ENCODE results near the gene NFATC3. TPM values are rescaled to one million over a fixed set of nuclear protein-coding genes. Genes with fewer than 3 reads are reported as not detected.

Gene NFATC3
- total and polyA plus RNA-seq, 2 of the 8 experiments (the other 6 are each of a cell fraction or from before 2014, with no cell fraction given): 17.6 to 34.5 TPM

DNA sequence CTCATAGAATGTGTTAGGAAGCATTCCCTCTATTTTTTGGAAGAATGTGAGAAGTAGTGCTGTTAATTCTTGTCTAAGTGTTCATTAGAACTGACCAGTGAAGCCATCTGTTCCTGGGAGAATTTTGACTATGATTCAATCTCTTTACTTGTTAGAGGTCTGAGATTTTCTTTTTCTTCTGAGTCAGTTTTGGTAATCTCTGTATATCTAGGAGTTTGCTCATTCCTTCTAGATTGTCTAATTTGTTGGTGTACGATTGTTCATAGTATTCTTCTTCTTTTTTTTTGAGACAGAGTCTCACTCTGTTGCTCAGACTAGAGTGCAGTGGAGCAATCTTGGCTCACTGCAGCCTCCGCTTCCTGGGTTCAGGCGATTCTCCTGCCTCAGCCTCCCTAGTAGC, 20.4 kb downstream of the NFATC3 start:
- Histone ChIP-seq H3K18ac (ENCODE audit: extremely low read depth, low read length) (no peak overlapping the region), H3K23me2 (ENCODE audit: low read depth, low read length) (no peaks in the 10 kb centered on the region), H3K4me2 (ENCODE audit: insufficient read depth in 1 of 2, low read depth in 2 of 2, low read length in 2 of 2) (no peak overlapping the region), H4K91ac (replicated peaks; ENCODE audit: insufficient read length, low read length) (no peak overlapping the region), H3K56ac (replicated peaks; ENCODE audit: insufficient read length, low read depth, low read length) (no peak overlapping the region), H2BK20ac (ENCODE audit: low read length) (no peak overlapping the region), H2AFZ (ENCODE audit: low read length) (no peak overlapping the region), H3K9ac (replicated peaks in 1 of 4; ENCODE audit: extremely low read depth in 1 of 4, low read depth in 3 of 4, low read length in 3 of 4) (no peak overlapping the region), H2BK12ac (ENCODE audit: low read depth, low read length) (no peak overlapping the region), H3K4me3 (ENCODE audit: extremely low read depth in 1 of 4, insufficient read depth in 2 of 4, low read depth in 3 of 4, low read length in 4 of 4) (no peak overlapping the region), H3K79me1 (ENCODE audit: low read depth, low read length) (peaks cover 4% of the 10 kb centered on the region; the same call in 1 of the 2 replicates), H2BK5ac (ENCODE audit: low read depth, low read length) (no peak overlapping the region), H3K4ac (replicated peaks; ENCODE audit: insufficient read length, low read depth, low read length) (no peak overlapping the region), H3K27me3 (replicated peaks in 1 of 4; ENCODE audit: control insufficient read depth in 3 of 4, extremely low read depth in 1 of 4, insufficient read depth in 3 of 4, low read length in 3 of 4) (no peaks in the 10 kb centered on the region), H3K14ac (ENCODE audit: insufficient read length) (no peak overlapping the region), H2BK120ac (replicated peaks; ENCODE audit: low read depth, low read length) (no peak overlapping the region), H4K5ac (ENCODE audit: insufficient read length, low read depth, low read length) (no peak overlapping the region), H3K79me2 (ENCODE audit: control insufficient read depth in 1 of 2, insufficient read depth in 2 of 2, low read length in 2 of 2) (peaks cover 3 to 81% of the 10 kb centered on the region in 2 experiments; a peak in 3 of 4 replicates), H4K20me1 (replicated peaks in 1 of 2; ENCODE audit: control insufficient read depth in 1 of 2, insufficient read depth in 2 of 2, low read length in 2 of 2) (peaks cover 1 to 3% of the 10 kb centered on the region in 2 experiments), H3K23ac (ENCODE audit: insufficient read length) (no peak overlapping the region), H3K27ac (ENCODE audit: low read depth, low read length) (no peak overlapping the region), H3K9me3 (ENCODE audit: insufficient read depth in 2 of 2, low read depth in 1 of 2, low read length in 1 of 2) (no peaks in the 10 kb centered on the region), H4K8ac (ENCODE audit: extremely low read depth, insufficient read depth, low read length) (no peak overlapping the region), H2BK15ac (ENCODE audit: low read length) (no peak overlapping the region), H2AK5ac (ENCODE audit: low read depth, low read length) (no peak overlapping the region), H3K4me1 (replicated peaks in 1 of 4; ENCODE audit: control insufficient read depth in 3 of 4, insufficient read depth in 4 of 4, low read length in 3 of 4) (no peaks in the 10 kb centered on the region), H3K36me3 (ENCODE audit: control insufficient read depth in 2 of 4, insufficient read depth in 4 of 4, low read length in 3 of 4) (no peaks in the 10 kb centered on the region)
- POLR2A ChIA-PET (ENCODE audit: partially characterized antibody): no interaction called here
- FAIRE-seq: no peak
- no peak for DNase-seq (ENCODE audit: low read depth in 1 of 2, low spot score in 2 of 2)
- no peak for TF ChIP-seq POLR2A (IDR thresholded peaks at IDR 0.05; ENCODE audit: control extremely low read depth in 1 of 2, low read depth in 2 of 2, low read length in 2 of 2)
- TF ChIP-seq, protein P1, sequence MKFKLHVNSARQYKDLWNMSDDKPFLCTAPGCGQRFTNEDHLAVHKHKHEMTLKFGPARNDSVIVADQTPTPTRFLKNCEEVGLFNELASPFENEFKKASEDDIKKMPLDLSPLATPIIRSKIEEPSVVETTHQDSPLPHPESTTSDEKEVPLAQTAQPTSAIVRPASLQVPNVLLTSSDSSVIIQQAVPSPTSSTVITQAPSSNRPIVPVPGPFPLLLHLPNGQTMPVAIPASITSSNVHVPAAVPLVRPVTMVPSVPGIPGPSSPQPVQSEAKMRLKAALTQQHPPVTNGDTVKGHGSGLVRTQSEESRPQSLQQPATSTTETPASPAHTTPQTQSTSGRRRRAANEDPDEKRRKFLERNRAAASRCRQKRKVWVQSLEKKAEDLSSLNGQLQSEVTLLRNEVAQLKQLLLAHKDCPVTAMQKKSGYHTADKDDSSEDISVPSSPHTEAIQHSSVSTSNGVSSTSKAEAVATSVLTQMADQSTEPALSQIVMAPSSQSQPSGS (IDR thresholded peaks at IDR 0.05; ENCODE audit: low read length): no peak
- TF ChIP-seq YY1 (IDR thresholded peaks at IDR 0.05; ENCODE audit: low read depth, low read length): no peak
- TF ChIP-seq HDAC2 (IDR thresholded peaks at IDR 0.05; ENCODE audit: borderline replicate concordance in 1 of 2, low read depth in 2 of 2, low read length in 2 of 2): no peak
- no peak for TF ChIP-seq SRF (IDR thresholded peaks at IDR 0.05; ENCODE audit: low read depth, low read length)
- CTCF ChIA-PET (ENCODE audit: partially characterized antibody): interaction anchor here (3.3 kb wide), 1 partner anchor 12 kb away, joined by 15 read pairs; no protein-coding TSS in a partner anchor
- 90% methylated on average over 3 of the region's 3 CpGs; no CpG with 5 or more reads in 1 of the 2 experiments for WGBS, 2 experiments (ENCODE audit: extremely low coverage in 1 of 2, insufficient coverage in 1 of 2, insufficient read length in 1 of 2, insufficient replicate concordance in 2 of 2, low coverage in 1 of 2, low lambda C conversion rate in 2 of 2, missing lambda C conversion rate in 1 of 2)

Measured in H1 (cell line).